Memory B cell (primary cell): Measurements from ENCODE around the gene GGT5.
A peak's percentile ranks its signal among the peaks of the same experiment; 100 is the strongest.
"Not testable (repeated sequence)": the region's sequence is repeated elsewhere in the genome, so short reads cannot be mapped to it uniquely, and the experiment has no call there.

ENCODE experiments used
- ATAC-seq: fragments of 150-1000 bp; cut with Tn5 transposase; 2 replicates; pipeline ENCODE4 v1.10.0; 2021; ENCODE audit warnings: low read depth, mild to moderate bottlenecking, moderate library complexity
- DNase-seq, 2 donors: peaks; one replicate each; pipeline ENCODE4 v3.0.0; 2022; ENCODE audit warnings: low spot score in 2 of 2
- H3K27ac Mint-ChIP-seq: one replicate; pipeline ENCODE4 v1.8.0; 2022; ENCODE audit warnings: mild to moderate bottlenecking, moderate library complexity, mixed read lengths
- H3K27me3 Mint-ChIP-seq: one replicate; pipeline ENCODE4 v1.8.0; 2022; ENCODE audit warnings: mixed read lengths
- H3K36me3 Mint-ChIP-seq: one replicate; pipeline ENCODE4 v1.8.0; 2022; ENCODE audit warnings: mild to moderate bottlenecking, mixed read lengths
- H3K4me1 Mint-ChIP-seq: one replicate; pipeline ENCODE4 v1.8.0; 2022; ENCODE audit warnings: mixed read lengths
- H3K4me3 Mint-ChIP-seq: one replicate; pipeline ENCODE4 v1.8.0; 2022; ENCODE audit warnings: mild to moderate bottlenecking, moderate library complexity, mixed read lengths
- H3K9me3 Mint-ChIP-seq: one replicate; pipeline ENCODE4 v1.8.0; 2022; ENCODE audit warnings: mixed read lengths

The GGT5 gene

GRCh38 chr22:24273031-24273430 lies 28.1 kb upstream of the GGT5 start:
- H3K9me3 Mint-ChIP-seq, ATAC-seq, H3K27me3 Mint-ChIP-seq, DNase-seq, H3K36me3 Mint-ChIP-seq: not testable (repeated sequence)
- H3K4me3 Mint-ChIP-seq, result peak overlapping the region; percentile 88
- peaks cover 28% of the 10 kb centered on the region for H3K4me1 Mint-ChIP-seq
- H3K27ac Mint-ChIP-seq, result peak overlapping the region; percentile 84

DNA sequence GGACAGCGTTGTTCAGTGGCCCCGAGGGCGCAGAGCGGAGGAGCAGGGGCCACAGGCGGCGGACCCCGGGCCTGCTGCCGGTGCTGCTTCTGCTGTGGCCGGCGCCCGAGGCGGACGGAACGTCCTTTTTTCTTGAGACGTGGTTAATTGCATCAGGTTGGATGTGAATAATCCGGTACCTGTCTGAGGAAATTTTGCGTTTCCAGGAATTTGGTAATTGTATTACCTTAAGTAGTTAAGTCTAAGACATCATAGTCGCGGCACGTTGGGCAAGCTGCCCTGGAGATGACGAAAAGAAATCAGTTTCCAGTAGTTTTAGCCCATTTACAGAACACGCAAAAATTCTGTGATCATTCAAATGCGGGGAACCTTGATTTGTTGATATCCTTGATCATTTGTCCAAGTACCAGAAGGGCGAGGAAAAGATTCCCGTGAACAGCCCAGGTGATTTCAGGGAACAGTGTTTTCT lies 26.5 kb upstream of the GGT5 start:
- peaks cover 24% of the 10 kb centered on the region for H3K4me1 Mint-ChIP-seq
- ATAC-seq (no peak), DNase-seq (no peak)
- no peaks in the 10 kb centered on the region for H3K27me3 Mint-ChIP-seq
- H3K9me3 Mint-ChIP-seq, result no peaks in the 10 kb centered on the region
- peak overlapping the region; percentile 88 for H3K4me3 Mint-ChIP-seq
- H3K36me3 Mint-ChIP-seq, result no peaks in the 10 kb centered on the region
- H3K27ac Mint-ChIP-seq, result peak overlapping the region; percentile 84

DNA sequence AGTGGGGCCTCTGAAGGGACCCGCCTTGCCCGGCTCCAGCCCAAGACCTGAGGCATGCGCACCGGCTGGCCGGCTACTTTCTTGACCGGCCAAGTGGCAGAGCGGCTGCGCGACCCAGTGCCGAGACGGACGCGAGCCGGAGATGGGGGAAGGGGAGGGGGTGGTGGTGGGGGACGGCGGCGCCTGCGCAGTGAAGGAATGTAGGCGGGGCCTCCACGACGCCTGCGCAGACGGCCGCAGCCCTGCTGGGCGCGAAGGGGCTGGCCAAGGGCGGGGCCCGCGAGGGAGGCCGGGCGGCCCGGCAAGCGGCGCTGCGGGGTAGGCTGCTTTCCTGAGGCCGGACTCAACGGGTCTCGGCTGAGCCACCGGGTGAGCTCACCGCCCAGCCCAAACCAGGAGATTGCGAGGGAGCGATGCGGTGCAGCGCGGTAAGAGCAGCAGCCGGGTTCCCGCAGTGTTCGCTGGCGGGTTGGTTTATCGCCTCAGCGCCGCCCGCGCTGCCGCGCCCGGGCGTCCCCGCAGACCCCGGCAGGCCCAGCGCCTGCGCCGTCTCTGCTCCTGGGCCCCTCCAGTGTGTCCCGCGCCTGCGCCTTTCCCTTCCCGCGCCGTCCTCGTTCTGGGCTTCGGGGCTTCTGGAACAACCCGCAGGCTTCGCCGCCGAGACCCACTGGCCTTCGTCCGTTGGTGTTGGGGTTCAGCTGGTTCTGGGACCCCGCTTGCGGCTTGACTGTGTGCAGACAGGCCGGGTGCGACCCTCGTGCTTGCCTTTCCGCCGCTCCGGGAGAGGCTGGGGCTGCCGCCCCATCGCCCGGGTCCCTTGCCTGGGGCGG lies 25.9 kb upstream of the GGT5 start, which contains the start of gene SPECC1L:
Gene SPECC1L (plus strand): TSS at position 276 of the 830 bp plus-strand sequence. CDS start 31,401 bp downstream, outside the sequence.
- H3K4me1 Mint-ChIP-seq, result peaks cover 24% of the 10 kb centered on the region
- no peaks in the 10 kb centered on the region for H3K36me3 Mint-ChIP-seq
- H3K4me3 Mint-ChIP-seq, result peak within 1 kb of the TSS; percentile 88
- no peaks in the 10 kb centered on the region for H3K27me3 Mint-ChIP-seq
- peak; percentile 95 to 96 for DNase-seq
- peak within 1 kb of the TSS; percentile 84 for H3K27ac Mint-ChIP-seq
- peak; percentile 88 for ATAC-seq
- H3K9me3 Mint-ChIP-seq, result no peaks in the 10 kb centered on the region

GRCh38 chr22:24266495-24266894 lies 21.6 kb upstream of the GGT5 start:
- not testable (repeated sequence) for H3K9me3 Mint-ChIP-seq, ATAC-seq, DNase-seq, H3K4me3 Mint-ChIP-seq, H3K27ac Mint-ChIP-seq, H3K27me3 Mint-ChIP-seq, H3K36me3 Mint-ChIP-seq
- peaks cover 14% of the 10 kb centered on the region for H3K4me1 Mint-ChIP-seq

DNA sequence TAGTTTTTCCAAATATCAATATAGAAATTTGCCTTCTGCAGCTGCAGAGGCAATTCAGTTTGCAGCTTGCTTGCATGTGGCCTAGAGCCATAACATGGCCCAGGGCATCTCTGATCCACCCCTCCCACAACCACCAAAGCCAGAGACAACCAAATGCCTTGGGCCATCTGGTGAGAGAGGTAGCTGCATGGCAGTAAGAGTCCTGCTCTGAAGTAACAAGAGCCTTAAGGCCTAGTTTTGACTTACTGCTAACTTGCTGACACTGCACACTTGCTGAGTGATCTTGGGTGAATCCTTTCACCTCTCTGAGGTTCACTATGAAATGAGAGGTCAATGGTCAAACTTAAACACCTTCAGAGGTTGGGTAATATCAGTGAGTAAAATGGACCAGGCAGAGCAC lies 20.9 kb upstream of the GGT5 start:
- Mint-ChIP-seq H3K4me1 (peaks cover 14% of the 10 kb centered on the region), H3K27me3 (no peaks in the 10 kb centered on the region), H3K27ac (no peak overlapping the region), H3K36me3 (no peaks in the 10 kb centered on the region), H3K9me3 (no peaks in the 10 kb centered on the region), H3K4me3 (no peak overlapping the region)
- DNase-seq (no peak), ATAC-seq (no peak)

GRCh38 chr22:24264329-24264896 lies 19.5 kb upstream of the GGT5 start:
- Mint-ChIP-seq H3K27ac (peak overlapping the region; percentile 72), H3K4me3 (peak overlapping the region; percentile 46), H3K4me1 (peaks cover 11% of the 10 kb centered on the region)
- ATAC-seq, DNase-seq, H3K36me3 Mint-ChIP-seq, H3K9me3 Mint-ChIP-seq, H3K27me3 Mint-ChIP-seq: not testable (repeated sequence)

- not testable (repeated sequence) for H3K4me3 Mint-ChIP-seq, H3K4me1 Mint-ChIP-seq, H3K27me3 Mint-ChIP-seq, H3K36me3 Mint-ChIP-seq, ATAC-seq, DNase-seq, H3K9me3 Mint-ChIP-seq
- H3K27ac Mint-ChIP-seq, result peak overlapping the region; percentile 45
Observed at GRCh38 chr22:24263479-24263878, 18.6 kb upstream of the GGT5 start.

- H3K4me1 Mint-ChIP-seq, H3K9me3 Mint-ChIP-seq, H3K27me3 Mint-ChIP-seq, H3K36me3 Mint-ChIP-seq, H3K27ac Mint-ChIP-seq, ATAC-seq, H3K4me3 Mint-ChIP-seq, DNase-seq: not testable (repeated sequence)
Observed at GRCh38 chr22:24262185-24262749, 17.4 kb upstream of the GGT5 start.

- not testable (repeated sequence) for H3K4me3 Mint-ChIP-seq, H3K27ac Mint-ChIP-seq, H3K27me3 Mint-ChIP-seq, H3K9me3 Mint-ChIP-seq, H3K4me1 Mint-ChIP-seq, H3K36me3 Mint-ChIP-seq
- DNase-seq (peak; percentile 60 to 71), ATAC-seq (peak; percentile 41)
Observed at GRCh38 chr22:24259459-24259858, 14.6 kb upstream of the GGT5 start.

GRCh38 chr22:24256736-24257135 lies 11.9 kb upstream of the GGT5 start:
- H3K4me1 Mint-ChIP-seq, ATAC-seq, H3K27ac Mint-ChIP-seq, H3K9me3 Mint-ChIP-seq, H3K4me3 Mint-ChIP-seq, H3K36me3 Mint-ChIP-seq, H3K27me3 Mint-ChIP-seq, DNase-seq: not testable (repeated sequence)

- not testable (repeated sequence) for H3K4me3 Mint-ChIP-seq, H3K4me1 Mint-ChIP-seq, H3K27me3 Mint-ChIP-seq, H3K9me3 Mint-ChIP-seq, DNase-seq, ATAC-seq, H3K36me3 Mint-ChIP-seq, H3K27ac Mint-ChIP-seq
Observed at GRCh38 chr22:24256136-24256535, 11.3 kb upstream of the GGT5 start.

- not testable (repeated sequence) for H3K9me3 Mint-ChIP-seq, ATAC-seq, H3K36me3 Mint-ChIP-seq, DNase-seq, H3K4me3 Mint-ChIP-seq, H3K27ac Mint-ChIP-seq, H3K4me1 Mint-ChIP-seq, H3K27me3 Mint-ChIP-seq
Observed at GRCh38 chr22:24253126-24253525, 8.2 kb upstream of the GGT5 start.

GRCh38 chr22:24251286-24251685 lies 6.4 kb upstream of the GGT5 start:
- H3K36me3 Mint-ChIP-seq, H3K27ac Mint-ChIP-seq, H3K4me3 Mint-ChIP-seq, H3K4me1 Mint-ChIP-seq, H3K27me3 Mint-ChIP-seq, H3K9me3 Mint-ChIP-seq, DNase-seq, ATAC-seq: not testable (repeated sequence)

- not testable (repeated sequence) for H3K27me3 Mint-ChIP-seq, ATAC-seq, H3K36me3 Mint-ChIP-seq, DNase-seq, H3K4me3 Mint-ChIP-seq, H3K9me3 Mint-ChIP-seq, H3K27ac Mint-ChIP-seq, H3K4me1 Mint-ChIP-seq
Observed at GRCh38 chr22:24249413-24249812, 4.5 kb upstream of the GGT5 start.
